Daoy (cell line): ENCODE results near the gene SLC13A2. TPM values are rescaled to one million over a fixed set of nuclear protein-coding genes. Genes with fewer than 3 reads are reported as not detected.

Experiments used
- DNase-seq: peaks from one replicate; pipeline ENCODE4 v3.0.0-alpha.2; 2015; ENCODE audit warnings: low read depth
- total RNA-seq: library from RNA; depleted of rRNA; stranded (reverse); fragments of >200 nt; shearing (Covaris generic); gene quantifications from 2 replicates; pipeline ENCODE4 v1.2.3, GENCODE V29; 2014; rRNA removed

Gene SLC13A2
- total RNA-seq, 1 experiment from 2014 or later: not detected

- DNase-seq: no peak
Observed at GRCh38 chr17:28534740-28535375, 61.4 kb downstream of the SLC13A2 start.

GRCh38 chr17:28536532-28537218, 63.2 kb downstream of the SLC13A2 start:
- no peak for DNase-seq

GRCh38 chr17:28537219-28537610, 63.8 kb downstream of the SLC13A2 start:
- DNase-seq: no peak

GRCh38 chr17:28538296-28538895, 65.0 kb downstream of the SLC13A2 start:
- no peak for DNase-seq

GRCh38 chr17:28540231-28540630, 66.8 kb downstream of the SLC13A2 start:
- DNase-seq: no peak

- no peak for DNase-seq
Observed at GRCh38 chr17:28541439-28541838, 68.0 kb downstream of the SLC13A2 start.

- no peak for DNase-seq
Observed at GRCh38 chr17:28544402-28545140, 71.1 kb downstream of the SLC13A2 start.

- no peak for DNase-seq
Observed at GRCh38 chr17:28545141-28545503, 71.7 kb downstream of the SLC13A2 start.

- no peak for DNase-seq
Observed at GRCh38 chr17:28545787-28546415, 72.5 kb downstream of the SLC13A2 start.

GRCh38 chr17:28547096-28547622, 73.7 kb downstream of the SLC13A2 start:
- DNase-seq: no peak

Other genes starting within 250 kb of the SLC13A2 start
- gene TMEM97, start 154.4 kb upstream of the SLC13A2 start, total RNA-seq: 42.2 and 45.9 TPM in 2 replicates
- 53.2 and 57.4 TPM in 2 replicates for gene IFT20, start 138.2 kb upstream of the SLC13A2 start, total RNA-seq
- 31.2 and 49.4 TPM in 2 replicates for gene TNFAIP1, start 137.9 kb upstream of the SLC13A2 start, total RNA-seq
- gene POLDIP2, start 116.1 kb upstream of the SLC13A2 start, total RNA-seq: 124 and 132 TPM in 2 replicates
- gene SEBOX, start 108.4 kb upstream of the SLC13A2 start, total RNA-seq: not detected in 2 replicates
- not detected in 2 replicates for gene VTN, start 103.3 kb upstream of the SLC13A2 start, total RNA-seq
- 3.5 and 3.7 TPM in 2 replicates for gene SARM1, start 102.0 kb upstream of the SLC13A2 start, total RNA-seq
- gene SLC46A1, start 67.4 kb upstream of the SLC13A2 start, total RNA-seq: 4.6 and 6.1 TPM in 2 replicates
- not detected in 2 replicates for gene FOXN1, start 32.7 kb downstream of the SLC13A2 start, total RNA-seq
- 17.8 and 25.4 TPM in 2 replicates for gene UNC119, start 79.0 kb downstream of the SLC13A2 start, total RNA-seq
- gene PIGS, start 97.9 kb downstream of the SLC13A2 start, total RNA-seq: 44.9 and 49.1 TPM in 2 replicates
- gene ALDOC, start 103.3 kb downstream of the SLC13A2 start, total RNA-seq: 1.3 and 2.4 TPM in 2 replicates
- 134 and 173 TPM in 2 replicates for gene SPAG5, start 125.4 kb downstream of the SLC13A2 start, total RNA-seq
- gene RSKR, start 140.5 kb downstream of the SLC13A2 start, total RNA-seq: 9.1 and 11.4 TPM in 2 replicates
- 64.9 and 65.8 TPM in 2 replicates for gene BLTP2, start 171.5 kb downstream of the SLC13A2 start, total RNA-seq
- gene SDF2, start 188.3 kb downstream of the SLC13A2 start, total RNA-seq: 67.6 and 68.2 TPM in 2 replicates
- 28.4 and 38.2 TPM in 2 replicates for gene SUPT6H, start 188.6 kb downstream of the SLC13A2 start, total RNA-seq
- 0.21 and 0.23 TPM in 2 replicates for gene PROCA1, start 238.2 kb downstream of the SLC13A2 start, total RNA-seq
- 243 and 290 TPM in 2 replicates for gene RAB34, start 244.2 kb downstream of the SLC13A2 start, total RNA-seq
- 697 and 1,346 TPM in 2 replicates for gene RPL23A, start 246.3 kb downstream of the SLC13A2 start, total RNA-seq